PC-9 (cell line): ENCODE measurements around the gene SHROOM4. TPM values are rescaled to one million over a fixed set of nuclear protein-coding genes. Genes with fewer than 3 reads are reported as not detected.
A peak's percentile ranks its signal among the peaks of the same experiment; 100 is the strongest.

Experiments
- Bru-seq: library from RNA; stranded (reverse); fragments of 400-500 nt; gene quantifications from one replicate; lab custom pipeline; 2021; lab: Mats Ljungman, UMichigan
- BruChase-seq, 2 experiments: library from RNA; stranded (reverse); fragments of 400-500 nt; gene quantifications; one replicate each; lab custom pipeline; 2021; lab: Mats Ljungman, UMichigan
- BruUV-seq: library from RNA; stranded (reverse); fragments of 400-500 nt; replicated peaks from 2 replicates; lab custom pipeline; 2021; lab: Mats Ljungman, UMichigan
- CTCF ChIA-PET: fragments of 300-600 bp; sonication (Branson Sonifier 250); formaldehyde crosslinking; loops from one replicate; lab custom pipeline; 2022; ENCODE audit warnings: antibody characterized with exemption; lab: Charles Lee
- POLR2A ChIA-PET: fragments of 300-600 bp; sonication (Branson Sonifier 250); formaldehyde crosslinking; loops from one replicate; lab custom pipeline; 2022; ENCODE audit warnings: antibody characterized with exemption; ENCODE audit not compliant: unreplicated experiment; lab: Charles Lee
- DNase-seq, 2 experiments: peaks; one replicate each; pipeline versions ENCODE4 v3.0.0 to v3.0.0-alpha.2; 2015 to 2022; ENCODE audit warnings: mixed read lengths in 1 of 2
- H2AFZ ChIP-seq: fragments of 200-600 bp; sonication (generic); 2 replicates; pipeline ENCODE4 v1.8.1; 2017; ENCODE audit warnings: antibody characterized with exemption
- H3F3A ChIP-seq: fragments of 200-600 bp; sonication (generic); 2 replicates; pipeline ENCODE4 v1.8.1; 2017; ENCODE audit warnings: antibody characterized with exemption, mild to moderate bottlenecking, low read depth; ENCODE audit not compliant: insufficient read depth
- H3K27ac ChIP-seq: fragments of 200-600 bp; sonication (generic); 2 replicates; pipeline ENCODE4 v1.6.1; 2016; ENCODE audit warnings: mixed run types
- H3K27me3 ChIP-seq: fragments of 200-600 bp; sonication (generic); 2 replicates; pipeline ENCODE4 v1.6.1; 2016; ENCODE audit warnings: low read depth, mixed run types; ENCODE audit not compliant: insufficient read depth
- H3K36me3 ChIP-seq: fragments of 200-600 bp; sonication (generic); 2 replicates; pipeline ENCODE4 v1.6.1; 2016; ENCODE audit warnings: low read depth, mixed run types
- H3K4me1 ChIP-seq: fragments of 200-600 bp; sonication (generic); replicated peaks from 2 replicates; pipeline ENCODE4 v1.6.1; 2016; ENCODE audit warnings: mixed run types; ENCODE audit not compliant: insufficient read depth
- H3K4me2 ChIP-seq: fragments of 200-600 bp; sonication (generic); 2 replicates; pipeline ENCODE4 v1.6.1; 2017; ENCODE audit warnings: mixed run types
- H3K4me3 ChIP-seq: fragments of 200-600 bp; sonication (generic); 2 replicates; pipeline ENCODE4 v1.6.1; 2016; ENCODE audit warnings: mixed run types
- H3K79me2 ChIP-seq: fragments of 200-600 bp; sonication (generic); 2 replicates; pipeline ENCODE4 v1.6.1; 2017; ENCODE audit warnings: low read depth, mixed run types
- H3K9me2 ChIP-seq: fragments of 200-600 bp; sonication (generic); 2 replicates; pipeline ENCODE4 v1.8.1; 2017; ENCODE audit warnings: mild to moderate bottlenecking; ENCODE audit not compliant: insufficient read depth
- H3K9me3 ChIP-seq: fragments of 200-600 bp; sonication (generic); 2 replicates; pipeline ENCODE4 v1.8.1; 2016; ENCODE audit warnings: low read depth; ENCODE audit not compliant: insufficient read depth
- H4K20me1 ChIP-seq: fragments of 200-600 bp; sonication (generic); 2 replicates; pipeline ENCODE4 v1.8.1; 2017; ENCODE audit not compliant: insufficient read depth
- EZH2 ChIP-seq: fragments of 200-600 bp; sonication (generic); IDR thresholded peaks from 2 replicates; pipeline ENCODE4 v1.8.0; 2017; ENCODE audit warnings: antibody characterized with exemption, low read depth
- intact Hi-C: fragments of 100-400 bp; cut with micrococcal nuclease; formaldehyde crosslinking; loops from one replicate; pipeline ENCODE4 v1.10.0; 2022; ENCODE audit not compliant: unreplicated experiment
- long read RNA-seq: library from polyadenylated mRNA; stranded (forward); transcript quantifications from one replicate; pipeline ENCODE4 v2.0.0, GENCODE V29; 2022
- total RNA-seq: library from RNA; stranded (reverse); gene quantifications from 2 replicates; pipeline ENCODE4 v1.2.3, GENCODE V29; 2021
- TF ChIP-seq, protein P1 (sequence below): fragments of 200-600 bp; sonication (generic); conservative IDR thresholded peaks from 2 replicates; pipeline ENCODE4 v1.6.1; 2017; ENCODE audit warnings: mixed run types, antibody characterized with exemption, mild to moderate bottlenecking, moderate library complexity

Gene SHROOM4, protein sequence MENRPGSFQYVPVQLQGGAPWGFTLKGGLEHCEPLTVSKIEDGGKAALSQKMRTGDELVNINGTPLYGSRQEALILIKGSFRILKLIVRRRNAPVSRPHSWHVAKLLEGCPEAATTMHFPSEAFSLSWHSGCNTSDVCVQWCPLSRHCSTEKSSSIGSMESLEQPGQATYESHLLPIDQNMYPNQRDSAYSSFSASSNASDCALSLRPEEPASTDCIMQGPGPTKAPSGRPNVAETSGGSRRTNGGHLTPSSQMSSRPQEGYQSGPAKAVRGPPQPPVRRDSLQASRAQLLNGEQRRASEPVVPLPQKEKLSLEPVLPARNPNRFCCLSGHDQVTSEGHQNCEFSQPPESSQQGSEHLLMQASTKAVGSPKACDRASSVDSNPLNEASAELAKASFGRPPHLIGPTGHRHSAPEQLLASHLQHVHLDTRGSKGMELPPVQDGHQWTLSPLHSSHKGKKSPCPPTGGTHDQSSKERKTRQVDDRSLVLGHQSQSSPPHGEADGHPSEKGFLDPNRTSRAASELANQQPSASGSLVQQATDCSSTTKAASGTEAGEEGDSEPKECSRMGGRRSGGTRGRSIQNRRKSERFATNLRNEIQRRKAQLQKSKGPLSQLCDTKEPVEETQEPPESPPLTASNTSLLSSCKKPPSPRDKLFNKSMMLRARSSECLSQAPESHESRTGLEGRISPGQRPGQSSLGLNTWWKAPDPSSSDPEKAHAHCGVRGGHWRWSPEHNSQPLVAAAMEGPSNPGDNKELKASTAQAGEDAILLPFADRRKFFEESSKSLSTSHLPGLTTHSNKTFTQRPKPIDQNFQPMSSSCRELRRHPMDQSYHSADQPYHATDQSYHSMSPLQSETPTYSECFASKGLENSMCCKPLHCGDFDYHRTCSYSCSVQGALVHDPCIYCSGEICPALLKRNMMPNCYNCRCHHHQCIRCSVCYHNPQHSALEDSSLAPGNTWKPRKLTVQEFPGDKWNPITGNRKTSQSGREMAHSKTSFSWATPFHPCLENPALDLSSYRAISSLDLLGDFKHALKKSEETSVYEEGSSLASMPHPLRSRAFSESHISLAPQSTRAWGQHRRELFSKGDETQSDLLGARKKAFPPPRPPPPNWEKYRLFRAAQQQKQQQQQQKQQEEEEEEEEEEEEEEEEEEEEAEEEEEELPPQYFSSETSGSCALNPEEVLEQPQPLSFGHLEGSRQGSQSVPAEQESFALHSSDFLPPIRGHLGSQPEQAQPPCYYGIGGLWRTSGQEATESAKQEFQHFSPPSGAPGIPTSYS (N-terminal part only)
- total RNA-seq (0.85 and 1.1 TPM in 2 replicates), Bru-seq, nascent RNA (percentile 30 among the genes with signal in this experiment), BruChase-seq, experiment 1, labeled RNA remaining after a 2-hour chase (percentile 37 among the genes with signal in this experiment), BruChase-seq, experiment 2, labeled RNA remaining after a 6-hour chase (percentile 20 among the genes with signal in this experiment)
- long read RNA-seq, partial matches to known transcripts, result 0 of 1 reads
- long read RNA-seq, other reads (novel, unspliced or antisense), result 1 of 1 reads

DNA sequence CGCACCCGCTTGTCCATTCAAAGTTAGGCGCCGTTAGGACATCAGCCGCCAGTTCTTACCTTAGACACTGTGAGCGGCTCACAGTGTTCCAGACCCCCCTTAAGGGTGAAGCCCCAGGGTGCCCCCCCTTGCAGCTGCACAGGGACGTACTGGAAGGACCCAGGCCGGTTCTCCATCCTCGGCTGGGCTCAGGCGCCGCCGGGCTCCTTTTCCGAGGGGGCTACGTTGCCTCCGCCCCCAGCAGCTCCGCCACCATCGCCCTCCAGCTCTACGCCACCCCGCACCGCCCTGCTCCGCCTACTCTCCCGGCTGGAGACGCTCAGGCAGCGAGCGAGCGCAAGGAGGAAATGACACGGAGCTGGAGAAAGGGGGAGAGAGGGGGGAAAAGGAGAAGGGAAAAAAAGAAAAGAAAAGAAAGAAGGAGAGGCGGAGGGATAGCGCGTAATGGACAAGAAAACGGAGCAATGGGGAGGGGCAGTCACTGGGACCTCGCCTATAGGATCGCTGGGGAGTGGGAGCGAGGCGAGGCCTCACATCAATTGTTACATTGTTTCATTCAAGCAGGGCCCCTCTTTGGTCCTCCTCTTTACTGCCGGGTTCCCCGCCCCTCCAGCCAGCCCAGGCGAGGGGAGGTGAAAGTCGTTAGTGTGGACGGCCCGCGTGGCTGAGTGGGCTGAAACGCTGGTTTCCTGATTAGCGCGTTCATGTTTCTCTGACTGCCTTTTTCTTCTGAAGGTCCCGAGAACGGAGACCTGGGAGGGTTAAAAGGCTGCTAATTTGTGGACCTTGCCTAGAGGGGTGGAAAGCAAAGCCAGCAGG is at the start of gene SHROOM4:
Gene SHROOM4, minus strand, starts transcription at position 352 of the 819 bp plus-strand sequence. Its CDS starts 176 bp downstream, at position 176.
- H3K4me2 ChIP-seq, result peak within 1 kb of the TSS; percentile 66
- H4K20me1 ChIP-seq, result no peaks in the 10 kb centered on the region
- H3K4me1 ChIP-seq, result no peaks in the 10 kb centered on the region
- H3K4me3 ChIP-seq, result peak within 1 kb of the TSS; percentile 46; the same call in 1 of the 2 replicates
- no peak within 1 kb of the TSS for H3K27ac ChIP-seq
- ChIA-PET POLR2A (no interaction called here), CTCF (no interaction called here)
- no peaks in the 10 kb centered on the region for H3F3A ChIP-seq
- no TSS peak for BruUV-seq
- H3K9me3 ChIP-seq, result no peaks in the 10 kb centered on the region
- H3K36me3 ChIP-seq, result no peaks in the 10 kb centered on the region
- TF ChIP-seq, protein P1, sequence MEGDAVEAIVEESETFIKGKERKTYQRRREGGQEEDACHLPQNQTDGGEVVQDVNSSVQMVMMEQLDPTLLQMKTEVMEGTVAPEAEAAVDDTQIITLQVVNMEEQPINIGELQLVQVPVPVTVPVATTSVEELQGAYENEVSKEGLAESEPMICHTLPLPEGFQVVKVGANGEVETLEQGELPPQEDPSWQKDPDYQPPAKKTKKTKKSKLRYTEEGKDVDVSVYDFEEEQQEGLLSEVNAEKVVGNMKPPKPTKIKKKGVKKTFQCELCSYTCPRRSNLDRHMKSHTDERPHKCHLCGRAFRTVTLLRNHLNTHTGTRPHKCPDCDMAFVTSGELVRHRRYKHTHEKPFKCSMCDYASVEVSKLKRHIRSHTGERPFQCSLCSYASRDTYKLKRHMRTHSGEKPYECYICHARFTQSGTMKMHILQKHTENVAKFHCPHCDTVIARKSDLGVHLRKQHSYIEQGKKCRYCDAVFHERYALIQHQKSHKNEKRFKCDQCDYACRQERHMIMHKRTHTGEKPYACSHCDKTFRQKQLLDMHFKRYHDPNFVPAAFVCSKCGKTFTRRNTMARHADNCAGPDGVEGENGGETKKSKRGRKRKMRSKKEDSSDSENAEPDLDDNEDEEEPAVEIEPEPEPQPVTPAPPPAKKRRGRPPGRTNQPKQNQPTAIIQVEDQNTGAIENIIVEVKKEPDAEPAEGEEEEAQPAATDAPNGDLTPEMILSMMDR, result no peak
- no peak for TF ChIP-seq EZH2
- 0 out of 2 replicates have a peak within 1 kb of the TSS, but pooled peaks have one; percentile 62 for H2AFZ ChIP-seq
- no peaks in the 10 kb centered on the region for H3K9me2 ChIP-seq
- H3K79me2 ChIP-seq, result no peaks in the 10 kb centered on the region
- DNase-seq, result no peak
- intact Hi-C loops, result loop anchor here (10.0 kb wide), 1 partner anchor 119 kb away; no protein-coding TSS in a partner anchor
- H3K27me3 ChIP-seq, result no peaks in the 10 kb centered on the region

DNA sequence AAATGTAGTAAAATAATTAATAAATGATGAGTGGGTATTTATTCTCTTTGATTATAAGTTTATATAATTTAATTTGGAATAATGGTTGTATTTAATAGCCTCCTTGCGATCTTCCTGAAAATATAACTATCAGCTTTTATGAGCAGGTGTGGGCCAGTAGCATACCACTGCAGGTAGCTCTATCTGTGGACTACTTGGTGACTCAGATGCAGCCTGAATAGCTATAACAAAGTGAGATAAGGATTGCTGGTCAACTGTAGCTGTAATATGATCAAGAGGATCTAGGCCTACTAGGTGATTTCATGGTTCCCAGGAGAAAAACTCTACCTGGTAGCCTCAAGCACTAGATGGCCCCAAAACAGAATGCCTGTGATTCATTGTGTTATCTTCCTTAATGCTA is 49.5 kb upstream of the SHROOM4 start:
- no peak overlapping the region for H3K4me3 ChIP-seq
- H2AFZ ChIP-seq, result no peak overlapping the region
- intact Hi-C loops, result no loop called here
- no peaks in the 10 kb centered on the region for H3K9me2 ChIP-seq
- H3K4me2 ChIP-seq, result no peak overlapping the region
- H3K79me2 ChIP-seq, result no peaks in the 10 kb centered on the region
- no peaks in the 10 kb centered on the region for H3F3A ChIP-seq
- no peaks in the 10 kb centered on the region for H3K27me3 ChIP-seq
- no peaks in the 10 kb centered on the region for H3K9me3 ChIP-seq
- peak in 1 of 2 experiments; percentile 35 for DNase-seq
- H3K36me3 ChIP-seq, result no peaks in the 10 kb centered on the region
- ChIA-PET POLR2A (no interaction called here), CTCF (no interaction called here)
- no peaks in the 10 kb centered on the region for H3K4me1 ChIP-seq
- H3K27ac ChIP-seq, result no peak overlapping the region
- TF ChIP-seq, protein P1, result no peak
- TF ChIP-seq EZH2, result no peak
- BruUV-seq, result no TSS peak
- H4K20me1 ChIP-seq, result no peaks in the 10 kb centered on the region
